Liver (tissue), 9 donors: ENCODE measurements around the gene KLK13. TPM values are rescaled to one million over a fixed set of nuclear protein-coding genes. Genes with fewer than 3 reads are reported as not detected.

Experiments used
- DNase-seq: peaks from one replicate; pipeline ENCODE4 v3.0.0-alpha.2; 2017; ENCODE audit warnings: low spot score
- H3K27ac ChIP-seq, 2 donors: one replicate each; pipeline ENCODE4 v1.7.0; 2013; ENCODE audit warnings: inconsistent platforms in 2 of 2, low read length in 2 of 2, control low read depth in 1 of 2, low read depth in 1 of 2, mild to moderate bottlenecking in 1 of 2
- H3K27me3 ChIP-seq, 4 donors: one replicate each; pipeline versions ENCODE4 v1.6.1 to v1.7.0; 2013; ENCODE audit warnings: low read length in 3 of 4, inconsistent platforms in 1 of 4, mild to moderate bottlenecking in 1 of 4, moderate library complexity in 1 of 4; ENCODE audit not compliant: control insufficient read depth in 4 of 4, insufficient read depth in 4 of 4
- H3K36me3 ChIP-seq, 4 donors: one replicate each; pipeline versions ENCODE4 v1.6.1 to v1.7.0; 2013; ENCODE audit warnings: low read length in 3 of 4, mild to moderate bottlenecking in 3 of 4, low read depth in 1 of 4, moderate library complexity in 1 of 4; ENCODE audit not compliant: control insufficient read depth in 4 of 4, insufficient read depth in 3 of 4
- H3K4me1 ChIP-seq, 4 donors: one replicate each; pipeline versions ENCODE4 v1.6.1 to v1.7.0; 2013; ENCODE audit warnings: low read length in 3 of 4, mild to moderate bottlenecking in 3 of 4, moderate library complexity in 1 of 4; ENCODE audit not compliant: control insufficient read depth in 4 of 4, insufficient read depth in 4 of 4
- H3K4me3 ChIP-seq, 3 donors: one replicate each; pipeline versions ENCODE4 v1.6.1 to v1.7.0; 2013; ENCODE audit warnings: low read length in 3 of 3, control low read depth in 1 of 3, low read depth in 1 of 3, mild to moderate bottlenecking in 1 of 3
- H3K9ac ChIP-seq, 2 donors: one replicate each; pipeline ENCODE4 v1.7.0; 2013; ENCODE audit warnings: low read length in 2 of 2, mild to moderate bottlenecking in 2 of 2, moderate library complexity in 2 of 2, control low read depth in 1 of 2, low read depth in 1 of 2
- H3K9me3 ChIP-seq, 4 donors: one replicate each; pipeline versions ENCODE4 v1.6.1 to v1.7.0; 2013; ENCODE audit warnings: low read length in 3 of 4; ENCODE audit not compliant: control insufficient read depth in 4 of 4
- ATF3 ChIP-seq: IDR thresholded peaks from 2 replicates; pipeline ENCODE4 v1.6.1; 2016; ENCODE audit warnings: antibody characterized with exemption
- CTCF ChIP-seq: fragments of 150-350 bp; IDR thresholded peaks from 2 replicates; pipeline ENCODE4 v1.5.1; 2017; ENCODE audit warnings: improper control_type of control experiment, low read depth, low read length; ENCODE audit not compliant: missing input control
- EGR1 ChIP-seq, 2 donors: IDR thresholded peaks; 2 replicates each; pipeline ENCODE4 v1.6.1; 2016 to 2018; ENCODE audit warnings: antibody characterized with exemption in 2 of 2, low read depth in 2 of 2
- FOXA1 ChIP-seq: IDR thresholded peaks from 2 replicates; pipeline ENCODE4 v1.6.1; 2016; ENCODE audit warnings: antibody characterized with exemption
- FOXA2 ChIP-seq: IDR thresholded peaks from 2 replicates; pipeline ENCODE4 v1.6.1; 2016; ENCODE audit warnings: antibody characterized with exemption
- GABPA ChIP-seq, 2 donors: IDR thresholded peaks in 1 of 2; conservative IDR thresholded peaks in 1 of 2; 2 replicates each; pipeline ENCODE4 v1.6.1; 2016; ENCODE audit warnings: antibody characterized with exemption in 2 of 2, mild to moderate bottlenecking in 1 of 2, moderate library complexity in 1 of 2
- HNF4A ChIP-seq, 2 donors: conservative IDR thresholded peaks; 2 replicates each; pipeline ENCODE4 v1.6.1; 2016; ENCODE audit warnings: antibody characterized with exemption in 2 of 2, mild to moderate bottlenecking in 2 of 2
- HNF4G ChIP-seq: IDR thresholded peaks from 2 replicates; pipeline ENCODE4 v1.6.1; 2016; ENCODE audit warnings: antibody characterized with exemption
- JUND ChIP-seq, 2 donors: IDR thresholded peaks; 2 replicates each; pipeline ENCODE4 v1.6.1; 2016; ENCODE audit warnings: antibody characterized with exemption in 2 of 2
- MAX ChIP-seq: IDR thresholded peaks from 2 replicates; pipeline ENCODE4 v1.6.1; 2016; ENCODE audit warnings: antibody characterized with exemption
- NR2F2 ChIP-seq: IDR thresholded peaks from 2 replicates; pipeline ENCODE4 v1.6.1; 2016; ENCODE audit warnings: antibody characterized with exemption
- RAD21 ChIP-seq, 2 donors: IDR thresholded peaks; 2 replicates each; pipeline ENCODE4 v1.6.1; 2016; ENCODE audit warnings: antibody characterized with exemption in 2 of 2, mild to moderate bottlenecking in 2 of 2
- REST ChIP-seq: IDR thresholded peaks from 2 replicates; pipeline ENCODE4 v1.6.1; 2016; ENCODE audit warnings: antibody characterized with exemption, mild to moderate bottlenecking
- RXRA ChIP-seq, 2 donors: IDR thresholded peaks; 2 replicates each; pipeline ENCODE4 v1.6.1; 2017 to 2018; ENCODE audit warnings: antibody characterized with exemption in 2 of 2, mild to moderate bottlenecking in 1 of 2
- SP1 ChIP-seq: IDR thresholded peaks from 2 replicates; pipeline ENCODE4 v1.6.1; 2018; ENCODE audit warnings: antibody characterized with exemption, mild to moderate bottlenecking
- TAF1 ChIP-seq: conservative IDR thresholded peaks from 2 replicates; pipeline ENCODE4 v1.6.1; 2016; ENCODE audit warnings: antibody characterized with exemption, mild to moderate bottlenecking
- YY1 ChIP-seq: IDR thresholded peaks from 2 replicates; pipeline ENCODE4 v1.6.1; 2016; ENCODE audit warnings: antibody characterized with exemption, mild to moderate bottlenecking
- ZBTB33 ChIP-seq: IDR thresholded peaks from 2 replicates; pipeline ENCODE4 v1.6.1; 2016; ENCODE audit warnings: antibody characterized with exemption
- WGBS: extraction: QIAGEN DNeasy Blood & Tissue Kit; methylation state at CpG from one replicate; pipeline ENCODE4 v1.1.7; 2013; 5-methylcytosine and 5-hydroxymethylcytosine counted together
- polyA plus RNA-seq, 2 donors: library from polyadenylated mRNA; stranded (reverse) in 1 of 2; unstranded in 1 of 2; fragments of 200-250 nt in 1 of 2; fragments of >200 nt in 1 of 2; fragmentation: Nextera tagmentation in 1 of 2; extraction: Ambion mirVana in 1 of 2; gene quantifications; one replicate each; pipeline versions ENCODE4 v1.2.1 to v1.2.3, GENCODE V29; 2013 to 2015
- total RNA-seq, 2 donors: library from RNA; depleted of rRNA; stranded (reverse); fragments of >200 nt; gene quantifications; one replicate each; pipeline ENCODE4 v1.2.3, GENCODE V29; 2014
- donor health status: healthy.
- donor health status: healthy.
- donor health status: healthy.
- donor health status: healthy.
- donor health status: healthy.

The KLK13 gene
- total and polyA plus RNA-seq, 4 donors, result not detected

GRCh38 chr19:51066393-51067186 is 1.7 kb upstream of the KLK13 start:
- Histone ChIP-seq H3K27me3 (peaks cover 0 to 6% (median 1%) of the 10 kb centered on the region in 4 donors), H3K9ac (no peak overlapping the region), H3K27ac (no peak overlapping the region), H3K9me3 (no peaks in the 10 kb centered on the region), H3K4me1 (no peaks in the 10 kb centered on the region), H3K4me3 (no peak overlapping the region), H3K36me3 (no peaks in the 10 kb centered on the region)
- WGBS, result 59% methylated on average over 7 of the region's 7 CpGs
- DNase-seq, result no peak
- TF ChIP-seq MAX (no peak), NR2F2 (no peak), CTCF (no peak), FOXA1 (no peak), REST (no peak), YY1 (no peak), SP1 (no peak), HNF4G (no peak), RAD21 (IDR thresholded peaks at IDR 0.05) (no peak), GABPA (IDR thresholded peaks at IDR 0.05 in 1 of 2, conservative IDR thresholded peaks at IDR 0.05 in 1 of 2) (no peak), ATF3 (no peak), JUND (IDR thresholded peaks at IDR 0.05) (no peak), EGR1 (IDR thresholded peaks at IDR 0.05; ENCODE audit: low read depth in 2 of 2) (no peak), ZBTB33 (no peak), FOXA2 (no peak), TAF1 (no peak), HNF4A (conservative IDR thresholded peaks at IDR 0.05) (no peak), RXRA (IDR thresholded peaks at IDR 0.05) (no peak)
